Stomach smooth muscle (tissue), 2 donors: ENCODE results near the gene TRIO.
A peak's percentile ranks its signal among the peaks of the same experiment; 100 is the strongest.
"Not testable (repeated sequence)": the region's sequence is repeated elsewhere in the genome, so short reads cannot be mapped to it uniquely, and the experiment has no call there.

Experiments
- H3K27ac ChIP-seq: one replicate; pipeline ENCODE4 v1.7.0; 2013; ENCODE audit warnings: mild to moderate bottlenecking, low read length, inconsistent platforms
- H3K27me3 ChIP-seq, 2 donors: one replicate each; pipeline ENCODE4 v1.7.0; 2013; ENCODE audit warnings: low read length in 2 of 2; ENCODE audit not compliant: insufficient read depth in 2 of 2, control insufficient read depth in 1 of 2
- H3K36me3 ChIP-seq, 2 donors: one replicate each; pipeline ENCODE4 v1.7.0; 2013; ENCODE audit warnings: low read length in 2 of 2; ENCODE audit not compliant: control insufficient read depth in 2 of 2, insufficient read depth in 2 of 2
- H3K4me1 ChIP-seq: one replicate; pipeline ENCODE4 v1.7.0; 2013; ENCODE audit warnings: low read length; ENCODE audit not compliant: control insufficient read depth, insufficient read depth
- H3K4me3 ChIP-seq, 2 donors: one replicate each; pipeline ENCODE4 v1.7.0; 2013; ENCODE audit warnings: low read length in 2 of 2
- H3K9ac ChIP-seq, 2 donors: one replicate each; pipeline ENCODE4 v1.7.0; 2013; ENCODE audit warnings: low read length in 2 of 2, mild to moderate bottlenecking in 1 of 2
- H3K9me3 ChIP-seq, 2 donors: one replicate each; pipeline ENCODE4 v1.7.0; 2013; ENCODE audit warnings: low read length in 2 of 2; ENCODE audit not compliant: control insufficient read depth in 2 of 2
- donor health status: healthy.
- donor health status: Pancreatic carcinoma.

TRIO gene

GRCh38 chr5:14392552-14392951, 249.4 kb downstream of the TRIO start:
- peaks cover 41 to 61% of the 10 kb centered on the region in 2 donors for H3K36me3 ChIP-seq
- H3K27me3 ChIP-seq, H3K4me3 ChIP-seq, H3K9me3 ChIP-seq, H3K27ac ChIP-seq, H3K9ac ChIP-seq, H3K4me1 ChIP-seq: not testable (repeated sequence)

DNA sequence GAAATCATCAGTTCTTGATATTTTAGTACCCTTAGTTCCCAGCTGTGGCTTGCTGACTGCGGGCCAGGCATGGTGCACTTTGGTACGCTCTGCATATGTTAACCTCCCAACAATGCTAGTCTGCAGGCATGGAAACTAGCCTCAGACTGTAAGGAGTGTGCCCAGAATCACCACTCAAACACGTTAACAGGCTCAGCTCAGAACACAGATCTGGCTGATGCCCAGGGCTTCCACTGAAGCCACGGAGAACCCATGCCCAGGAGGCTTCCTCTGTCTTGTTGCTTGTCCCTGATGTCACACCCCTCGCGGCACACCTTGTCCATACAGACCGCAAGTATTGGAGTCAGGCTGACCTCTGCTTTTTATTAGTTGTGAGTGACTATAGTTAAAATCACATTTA, 251.2 kb downstream of the TRIO start:
- Histone ChIP-seq H3K9me3 (no peaks in the 10 kb centered on the region), H3K9ac (no peak overlapping the region), H3K4me3 (no peak overlapping the region), H3K27ac (no peak overlapping the region), H3K4me1 (peaks cover 8% of the 10 kb centered on the region), H3K27me3 (no peaks in the 10 kb centered on the region), H3K36me3 (peaks cover 41 to 50% of the 10 kb centered on the region in 2 donors)

DNA sequence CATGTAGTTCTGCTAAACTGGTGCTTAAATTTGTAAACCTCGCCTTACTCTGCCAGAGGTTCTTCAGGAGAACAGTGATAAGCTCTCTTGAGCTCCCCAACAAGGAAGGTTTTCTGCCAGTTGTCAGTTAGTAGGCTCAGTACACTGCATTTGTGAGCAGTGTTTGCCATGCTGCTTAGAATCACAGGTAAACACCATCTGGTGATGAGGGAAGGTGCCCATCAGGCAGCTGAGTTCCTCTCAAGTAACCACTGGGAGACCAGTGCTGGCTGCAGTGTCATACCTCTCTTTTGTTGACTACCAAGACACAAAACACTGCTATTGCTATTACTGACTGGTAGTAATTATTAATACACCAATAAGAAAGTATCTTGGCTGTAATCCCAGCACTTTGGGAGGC, 252.3 kb downstream of the TRIO start:
- no peaks in the 10 kb centered on the region for H3K9me3 ChIP-seq
- H3K36me3 ChIP-seq = peaks cover 38 to 46% of the 10 kb centered on the region in 2 donors
- H3K9ac ChIP-seq = no peak overlapping the region
- no peaks in the 10 kb centered on the region for H3K27me3 ChIP-seq
- H3K27ac ChIP-seq = no peak overlapping the region
- H3K4me3 ChIP-seq = no peak overlapping the region
- peaks cover 10% of the 10 kb centered on the region for H3K4me1 ChIP-seq

- Histone ChIP-seq H3K9ac (no peak overlapping the region), H3K27me3 (no peaks in the 10 kb centered on the region), H3K4me1 (peaks cover 10% of the 10 kb centered on the region), H3K9me3 (no peaks in the 10 kb centered on the region), H3K4me3 (no peak overlapping the region), H3K36me3 (peaks cover 38 to 47% of the 10 kb centered on the region in 2 donors), H3K27ac (no peak overlapping the region)
These were observed 252.9 kb downstream of the TRIO start for GRCh38 chr5:14396066-14396465.

DNA sequence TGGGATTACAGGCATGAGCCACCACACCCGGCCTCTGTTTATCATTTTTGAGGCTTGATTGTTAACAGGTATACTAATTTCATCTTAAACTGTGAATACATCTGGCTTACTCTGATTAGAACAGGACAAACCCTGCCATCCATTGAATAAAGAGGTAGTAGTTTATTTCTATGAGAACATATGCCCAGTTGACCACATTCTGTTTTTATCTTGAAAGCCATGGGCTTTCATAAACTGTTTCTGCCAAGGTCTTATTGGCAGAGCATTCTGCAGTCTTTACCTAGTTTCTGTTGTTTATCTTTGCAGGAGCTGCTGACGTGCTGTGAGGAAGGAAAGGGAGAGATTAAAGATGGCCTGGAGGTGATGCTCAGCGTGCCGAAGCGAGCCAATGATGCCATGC, 253.6 kb downstream of the TRIO start:
- H3K4me1 ChIP-seq = peaks cover 10% of the 10 kb centered on the region
- H3K27me3 ChIP-seq = no peaks in the 10 kb centered on the region
- peaks cover 33 to 42% of the 10 kb centered on the region in 2 donors for H3K36me3 ChIP-seq
- no peaks in the 10 kb centered on the region for H3K9me3 ChIP-seq
- no peak overlapping the region for H3K27ac ChIP-seq
- H3K9ac ChIP-seq = no peak overlapping the region
- H3K4me3 ChIP-seq = no peak overlapping the region

GRCh38 chr5:14397717-14398116, 254.6 kb downstream of the TRIO start:
- H3K27me3 ChIP-seq = no peaks in the 10 kb centered on the region
- H3K4me1 ChIP-seq = peaks cover 10% of the 10 kb centered on the region
- peak overlapping the region; percentile 26 for H3K27ac ChIP-seq
- no peaks in the 10 kb centered on the region for H3K9me3 ChIP-seq
- H3K4me3 ChIP-seq = no peak overlapping the region
- H3K36me3 ChIP-seq = peaks cover 31 to 44% of the 10 kb centered on the region in 2 donors
- peak overlapping the region in 1 of 2 donors; percentile 1 for H3K9ac ChIP-seq

GRCh38 chr5:14399054-14399692, 256.0 kb downstream of the TRIO start:
- H3K36me3 ChIP-seq = peaks cover 29 to 37% of the 10 kb centered on the region in 2 donors
- no peak overlapping the region for H3K4me3 ChIP-seq
- H3K9ac ChIP-seq = no peak overlapping the region
- peaks cover 10% of the 10 kb centered on the region for H3K4me1 ChIP-seq
- H3K27ac ChIP-seq = no peak overlapping the region
- no peaks in the 10 kb centered on the region for H3K27me3 ChIP-seq
- no peaks in the 10 kb centered on the region for H3K9me3 ChIP-seq

GRCh38 chr5:14400085-14400484, 256.9 kb downstream of the TRIO start:
- no peak overlapping the region for H3K27ac ChIP-seq
- H3K36me3 ChIP-seq = peaks cover 27 to 29% of the 10 kb centered on the region in 2 donors
- H3K9me3 ChIP-seq = no peaks in the 10 kb centered on the region
- no peaks in the 10 kb centered on the region for H3K27me3 ChIP-seq
- H3K4me1 ChIP-seq = peaks cover 10% of the 10 kb centered on the region
- H3K4me3 ChIP-seq = no peak overlapping the region
- no peak overlapping the region for H3K9ac ChIP-seq

GRCh38 chr5:14400611-14401010, 257.5 kb downstream of the TRIO start:
- Histone ChIP-seq H3K27me3 (no peaks in the 10 kb centered on the region), H3K27ac (no peak overlapping the region), H3K9me3 (no peaks in the 10 kb centered on the region), H3K9ac (no peak overlapping the region), H3K36me3 (peaks cover 25 to 26% of the 10 kb centered on the region in 2 donors), H3K4me1 (peaks cover 10% of the 10 kb centered on the region), H3K4me3 (no peak overlapping the region)

GRCh38 chr5:14401639-14402038, 258.5 kb downstream of the TRIO start:
- Histone ChIP-seq H3K9me3 (no peaks in the 10 kb centered on the region), H3K27me3 (no peaks in the 10 kb centered on the region), H3K36me3 (peaks cover 32 to 36% of the 10 kb centered on the region in 2 donors), H3K9ac (no peak overlapping the region), H3K4me3 (no peak overlapping the region), H3K27ac (no peak overlapping the region), H3K4me1 (peaks cover 12% of the 10 kb centered on the region)

DNA sequence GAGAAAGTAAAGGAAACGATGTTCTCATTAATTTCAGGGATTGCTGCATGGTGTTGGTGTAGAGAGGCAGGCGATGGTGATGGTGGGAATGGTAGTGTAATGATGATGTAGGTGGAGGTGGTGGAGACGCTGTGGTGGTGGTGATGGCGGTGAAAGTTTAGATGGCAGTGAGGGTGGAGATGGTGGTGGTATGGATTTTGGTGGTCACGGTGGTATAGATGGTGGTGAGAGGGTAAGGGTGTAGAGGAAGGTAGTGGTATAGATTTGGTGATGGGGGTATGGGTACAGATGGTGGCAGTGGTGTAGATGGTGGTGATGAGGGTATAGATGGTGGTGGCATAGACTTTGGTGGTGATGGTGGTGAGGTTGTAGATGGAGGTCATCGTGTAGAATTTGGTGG, 259.3 kb downstream of the TRIO start:
- Histone ChIP-seq H3K9ac (no peak overlapping the region), H3K4me1 (peaks cover 13% of the 10 kb centered on the region), H3K9me3 (no peaks in the 10 kb centered on the region), H3K27me3 (no peaks in the 10 kb centered on the region), H3K27ac (no peak overlapping the region), H3K4me3 (no peak overlapping the region), H3K36me3 (peaks cover 36 to 40% of the 10 kb centered on the region in 2 donors)
